ENCODE results near the gene CALU.

DNA sequence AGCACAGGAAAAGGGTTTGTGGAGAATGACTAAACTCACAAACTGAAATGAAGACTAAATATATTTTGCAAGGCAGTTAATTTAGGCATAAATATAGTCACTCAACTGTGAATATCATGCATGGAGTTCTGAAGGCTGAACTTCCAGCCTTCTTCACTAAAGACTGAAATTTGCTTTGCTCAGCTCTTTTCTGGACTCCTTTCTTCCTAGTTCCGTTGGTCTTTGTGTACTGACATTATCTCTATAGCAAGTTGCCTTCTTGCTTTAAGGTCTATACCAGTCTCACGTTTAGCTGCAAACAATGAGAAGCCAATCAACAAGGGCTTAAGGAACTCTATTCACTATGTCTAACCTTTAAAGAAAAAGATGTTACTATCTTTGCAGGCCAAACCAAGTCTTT lies 44.4 kb upstream of the CALU start:
- TF ChIP-seq POLR2A (IDR thresholded peaks at IDR 0.05; ENCODE audit: low read length) (no peak), GATA1 (IDR thresholded peaks at IDR 0.05; ENCODE audit: low read depth, low read length) (no peak)

Data from erythroblast (primary cell).